Colonic mucosa (tissue), 4 donors: ENCODE data around the gene INHBE. TPM values are rescaled to one million over a fixed set of nuclear protein-coding genes. Genes with fewer than 3 reads are reported as not detected.
"Not testable (repeated sequence)": the region's sequence is repeated elsewhere in the genome, so short reads cannot be mapped to it uniquely, and the experiment has no call there.

Experiments used
- DNase-seq: peaks from one replicate; pipeline ENCODE4 v3.0.0-alpha.2; 2020
- H3K27ac ChIP-seq: fragments of 200-600 bp; one replicate; pipeline ENCODE4 v1.8.0; 2021
- H3K27me3 ChIP-seq: fragments of 200-600 bp; one replicate; pipeline ENCODE4 v1.8.0; 2021
- H3K36me3 ChIP-seq: fragments of 200-600 bp; one replicate; pipeline ENCODE4 v1.8.0; 2021
- H3K4me1 ChIP-seq: fragments of 200-600 bp; one replicate; pipeline ENCODE4 v1.8.0; 2021; ENCODE audit warnings: mild to moderate bottlenecking
- H3K4me3 ChIP-seq: fragments of 200-600 bp; one replicate; pipeline ENCODE4 v1.8.0; 2021
- H3K9ac ChIP-seq, 2 donors: one replicate each; pipeline ENCODE4 v1.7.0; 2013; ENCODE audit warnings: control low read depth in 2 of 2, low read depth in 2 of 2, low read length in 2 of 2
- H3K9me3 ChIP-seq: fragments of 200-600 bp; one replicate; pipeline ENCODE4 v1.8.0; 2021
- intact Hi-C: fragments of 100-400 bp; cut with DNase I; formaldehyde crosslinking; loops from one replicate; pipeline ENCODE4 v1.14.1; 2022
- total RNA-seq, 2 donors: library from RNA; stranded (reverse); fragmentation: NEBNext Ultra II Directional in 1 of 2; extraction: Animal tissue kit (Norgen Biotek cat#: 25700) in 1 of 2; gene quantifications; one replicate each; pipeline ENCODE4 v1.2.1, GENCODE V29; 2021
- TF ChIP-seq, protein P1 (sequence below): fragments of 200-600 bp; IDR thresholded peaks from one replicate; pipeline ENCODE4 v1.8.0; 2022; ENCODE audit warnings: antibody characterized with exemption, mild to moderate bottlenecking
- donor health status: healthy.
- donor health status: DM: no; HTN: no; CAD: no.
- donor health status: DM: no; HTN: no; CAD: no.

Gene INHBE
- total RNA-seq, 2 donors from 2014 or later: 0.22 TPM; not detected in 1

DNA sequence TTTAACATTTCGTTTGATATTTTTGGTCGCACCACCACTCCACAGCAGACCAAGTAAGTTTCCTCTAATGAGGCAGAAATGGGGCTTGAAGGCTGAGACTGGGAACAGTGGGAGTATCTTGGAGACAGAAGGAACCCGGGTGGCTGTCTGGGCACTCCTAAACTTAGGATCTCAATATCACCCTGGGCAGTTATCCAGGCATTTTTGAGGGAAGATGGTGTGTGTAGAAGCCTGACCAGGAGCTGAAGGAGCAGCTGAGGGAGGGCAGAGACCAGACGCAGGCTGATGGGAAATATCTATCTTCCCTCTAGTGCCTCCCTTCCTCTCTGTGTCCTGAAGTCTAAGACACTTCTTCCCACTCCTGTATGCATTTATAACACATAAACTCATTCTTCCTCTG lies 43.5 kb downstream of the INHBE start:
- no peak overlapping the region for H3K9ac ChIP-seq
- intact Hi-C loops: no loop called here
- DNase-seq: no peak
- no peaks in the 10 kb centered on the region for H3K4me1 ChIP-seq
- H3K4me3 ChIP-seq: no peak overlapping the region
- no peaks in the 10 kb centered on the region for H3K27me3 ChIP-seq
- H3K36me3 ChIP-seq: no peaks in the 10 kb centered on the region
- no peaks in the 10 kb centered on the region for H3K9me3 ChIP-seq
- TF ChIP-seq, protein P1, sequence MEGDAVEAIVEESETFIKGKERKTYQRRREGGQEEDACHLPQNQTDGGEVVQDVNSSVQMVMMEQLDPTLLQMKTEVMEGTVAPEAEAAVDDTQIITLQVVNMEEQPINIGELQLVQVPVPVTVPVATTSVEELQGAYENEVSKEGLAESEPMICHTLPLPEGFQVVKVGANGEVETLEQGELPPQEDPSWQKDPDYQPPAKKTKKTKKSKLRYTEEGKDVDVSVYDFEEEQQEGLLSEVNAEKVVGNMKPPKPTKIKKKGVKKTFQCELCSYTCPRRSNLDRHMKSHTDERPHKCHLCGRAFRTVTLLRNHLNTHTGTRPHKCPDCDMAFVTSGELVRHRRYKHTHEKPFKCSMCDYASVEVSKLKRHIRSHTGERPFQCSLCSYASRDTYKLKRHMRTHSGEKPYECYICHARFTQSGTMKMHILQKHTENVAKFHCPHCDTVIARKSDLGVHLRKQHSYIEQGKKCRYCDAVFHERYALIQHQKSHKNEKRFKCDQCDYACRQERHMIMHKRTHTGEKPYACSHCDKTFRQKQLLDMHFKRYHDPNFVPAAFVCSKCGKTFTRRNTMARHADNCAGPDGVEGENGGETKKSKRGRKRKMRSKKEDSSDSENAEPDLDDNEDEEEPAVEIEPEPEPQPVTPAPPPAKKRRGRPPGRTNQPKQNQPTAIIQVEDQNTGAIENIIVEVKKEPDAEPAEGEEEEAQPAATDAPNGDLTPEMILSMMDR: no peak
- no peak overlapping the region for H3K27ac ChIP-seq

DNA sequence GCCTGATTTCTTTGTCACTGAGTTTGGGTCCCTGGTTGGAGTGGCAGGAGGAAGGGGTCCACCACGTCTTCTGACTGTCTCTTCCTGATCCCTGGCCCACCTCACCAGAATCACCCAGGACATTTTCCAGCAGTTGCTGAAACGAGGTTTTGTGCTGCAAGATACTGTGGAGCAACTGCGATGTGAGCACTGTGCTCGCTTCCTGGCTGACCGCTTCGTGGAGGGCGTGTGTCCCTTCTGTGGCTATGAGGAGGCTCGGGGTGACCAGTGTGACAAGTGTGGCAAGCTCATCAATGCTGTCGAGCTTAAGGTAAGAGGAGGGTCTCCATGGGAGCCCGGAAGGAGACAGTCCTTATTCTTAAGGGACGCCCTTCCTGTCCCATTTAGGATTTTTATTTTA lies 45.1 kb downstream of the INHBE start:
- TF ChIP-seq, protein P1: no peak
- H3K4me3 ChIP-seq: no peak overlapping the region
- no peaks in the 10 kb centered on the region for H3K27me3 ChIP-seq
- H3K36me3 ChIP-seq: peaks cover 1% of the 10 kb centered on the region
- no peak for DNase-seq
- H3K27ac ChIP-seq: no peak overlapping the region
- no peak overlapping the region for H3K9ac ChIP-seq
- intact Hi-C loops: no loop called here
- H3K9me3 ChIP-seq: no peaks in the 10 kb centered on the region
- no peaks in the 10 kb centered on the region for H3K4me1 ChIP-seq

DNA sequence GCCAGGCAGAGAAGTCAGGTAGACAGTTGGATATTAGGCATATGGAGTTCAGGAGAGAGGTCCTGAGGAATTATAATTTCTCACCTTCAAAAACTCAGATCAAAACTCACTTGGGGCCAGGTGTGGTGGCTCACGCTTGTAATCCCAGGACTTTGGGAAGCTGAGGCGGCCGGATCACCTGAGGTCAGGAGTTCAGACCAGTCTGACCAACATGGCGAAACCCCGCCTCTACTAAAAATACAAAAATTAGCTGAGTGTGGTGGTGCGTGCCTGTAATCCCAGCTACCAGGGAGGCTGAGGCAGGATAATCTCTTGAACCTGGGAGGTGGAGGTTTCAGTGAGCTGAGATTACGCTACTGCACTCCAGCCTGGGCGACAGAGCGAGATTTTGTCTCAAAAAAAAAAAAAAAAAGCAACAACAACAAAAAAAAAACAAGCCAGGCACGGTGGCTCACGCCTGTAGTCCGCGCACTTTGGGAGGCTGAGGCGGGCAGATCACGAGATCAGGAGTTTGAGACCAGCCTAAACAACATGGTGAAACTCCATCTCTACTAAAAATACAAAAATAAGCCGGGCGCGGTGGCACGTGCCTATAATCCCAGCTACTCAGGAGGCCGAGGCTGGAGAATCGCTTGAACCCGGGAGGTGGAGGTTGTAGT lies 47.3 kb downstream of the INHBE start:
- not testable (repeated sequence) for DNase-seq, H3K27me3 ChIP-seq

DNA sequence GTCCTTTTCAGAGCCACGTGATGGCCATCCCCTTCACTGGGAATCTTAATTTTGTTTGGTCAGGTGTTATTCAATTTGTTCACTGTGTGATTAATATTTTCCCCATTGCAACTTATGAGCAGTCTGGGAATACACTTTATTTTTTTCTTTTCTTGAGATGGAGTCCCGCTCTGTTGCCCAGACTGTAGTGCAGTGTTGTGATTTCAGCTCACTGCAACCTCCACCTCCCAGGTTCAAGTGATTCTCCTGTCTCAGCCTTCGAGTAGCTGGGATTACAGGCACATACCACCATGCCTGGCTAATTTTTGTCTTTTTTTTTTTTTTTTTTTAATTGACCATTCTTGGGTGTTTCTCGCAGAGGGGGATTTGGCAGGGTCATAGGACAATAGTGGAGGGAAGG lies 51.4 kb downstream of the INHBE start:
- H3K36me3 ChIP-seq: peaks cover 12% of the 10 kb centered on the region
- H3K4me1 ChIP-seq, H3K9me3 ChIP-seq, H3K4me3 ChIP-seq, H3K9ac ChIP-seq, H3K27me3 ChIP-seq, intact Hi-C loops, H3K27ac ChIP-seq, DNase-seq: not testable (repeated sequence)

More for the DNA sequence above, 47.3 kb downstream of the INHBE start:
- H3K9me3 ChIP-seq, intact Hi-C loops, H3K27ac ChIP-seq, H3K4me3 ChIP-seq, H3K36me3 ChIP-seq, H3K4me1 ChIP-seq, H3K9ac ChIP-seq: not testable (repeated sequence)

Other genes with a start within 250 kb of the INHBE start
- under 1 TPM in 1 of 2 donors, not detected in 1; 0.27 TPM for gene NXPH4, start 238.5 kb upstream of the INHBE start, total RNA-seq
- gene SHMT2, start 225.6 kb upstream of the INHBE start, total RNA-seq: 100 to 1,000 TPM in 1 of 2 donors, 10 to 100 TPM in 1; 69.4 to 160 TPM
- 1 to 10 TPM; 1.9 to 2.7 TPM for gene STAC3, start 204.1 kb upstream of the INHBE start, total RNA-seq
- gene R3HDM2, start 24.3 kb upstream of the INHBE start, total RNA-seq: 10 to 100 TPM; 41.0 to 60.4 TPM
- not detected for gene INHBC, start 20.5 kb upstream of the INHBE start, total RNA-seq
- 1 to 10 TPM; 1.4 to 2.0 TPM for gene GLI1, start 4.5 kb downstream of the INHBE start, total RNA-seq
- 1 to 10 TPM; 5.5 to 6.5 TPM for gene ARHGAP9, start 24.6 kb downstream of the INHBE start, total RNA-seq
- gene MARS1, start 32.8 kb downstream of the INHBE start, total RNA-seq: 100 to 1,000 TPM in 1 of 2 donors, 10 to 100 TPM in 1; 90.3 to 195 TPM
- 10 to 100 TPM; 17.5 to 22.8 TPM for gene DDIT3, start 65.2 kb downstream of the INHBE start, total RNA-seq
- gene MBD6, start 67.5 kb downstream of the INHBE start, total RNA-seq: 100 to 1,000 TPM in 1 of 2 donors, 10 to 100 TPM in 1; 95.4 to 133 TPM
- gene DCTN2, start 91.9 kb downstream of the INHBE start, total RNA-seq: 100 to 1,000 TPM; 131 to 139 TPM
- 1 to 10 TPM in 1 of 2 donors, under 1 TPM in 1; 0.67 to 2.1 TPM for gene KIF5A, start 94.7 kb downstream of the INHBE start, total RNA-seq
- 10 to 100 TPM; 43.6 to 60.2 TPM for gene PIP4K2C, start 135.9 kb downstream of the INHBE start, total RNA-seq
- 1 to 10 TPM; 3.4 to 7.4 TPM for gene DTX3, start 149.5 kb downstream of the INHBE start, total RNA-seq
- 10 to 100 TPM in 1 of 2 donors, 1 to 10 TPM in 1; 2.4 to 12.8 TPM for gene ARHGEF25, start 156.1 kb downstream of the INHBE start, total RNA-seq
- gene B4GALNT1, start 177.9 kb downstream of the INHBE start, total RNA-seq: under 1 TPM; 0.32 to 0.88 TPM
- 100 to 1,000 TPM; 219 to 284 TPM for gene OS9, start 238.8 kb downstream of the INHBE start, total RNA-seq